Breast epithelium (tissue), 4 donors: ENCODE results near the gene BCL7A. TPM values are rescaled to one million over a fixed set of nuclear protein-coding genes. Genes with fewer than 3 reads are reported as not detected.
A peak's percentile ranks its signal among the peaks of the same experiment; 100 is the strongest.

Experiments
- DNase-seq, 2 donors: peaks; one replicate each; pipeline ENCODE4 v3.0.0-alpha.2; 2019; ENCODE audit warnings: low spot score in 2 of 2
- H3K27ac ChIP-seq, 2 donors: fragments of 200-600 bp; sonication (generic) in 1 of 2; one replicate each; pipeline ENCODE4 v1.5.1; 2016 to 2019; ENCODE audit warnings: mild to moderate bottlenecking in 1 of 2
- H3K27me3 ChIP-seq, 2 donors: fragments of 200-600 bp; sonication (generic) in 1 of 2; one replicate each; pipeline versions ENCODE4 v1.5.1 to v1.6.0; 2017 to 2019; ENCODE audit warnings: control low read depth in 1 of 2, mild to moderate bottlenecking in 1 of 2
- H3K36me3 ChIP-seq: fragments of 200-600 bp; one replicate; pipeline ENCODE4 v1.5.1; 2019
- H3K4me1 ChIP-seq, 2 donors: fragments of 200-600 bp; sonication (generic); one replicate each; pipeline ENCODE4 v1.5.1; 2016 to 2019; ENCODE audit warnings: control low read depth in 1 of 2
- H3K4me3 ChIP-seq, 3 donors: fragments of 200-600 bp; sonication (generic); 1 replicate in 2 of 3; 2 replicates in 1 of 3; pipeline ENCODE4 v1.5.1; 2016 to 2019; ENCODE audit warnings: mild to moderate bottlenecking in 3 of 3, moderate library complexity in 2 of 3
- H3K9me3 ChIP-seq, 2 donors: fragments of 200-600 bp; sonication (generic) in 1 of 2; one replicate each; pipeline ENCODE4 v1.5.1; 2016 to 2019; ENCODE audit warnings: control low read depth in 1 of 2
- CTCF ChIP-seq, 3 donors: fragments of 450-650 bp; IDR thresholded peaks; one replicate each; pipeline ENCODE4 v1.5.1; 2016 to 2017; ENCODE audit warnings: antibody characterized with exemption in 3 of 3, mild to moderate bottlenecking in 3 of 3, moderate library complexity in 3 of 3
- POLR2A ChIP-seq: fragments of 450-650 bp; IDR thresholded peaks from one replicate; pipeline ENCODE4 v1.6.1; 2016; ENCODE audit warnings: antibody characterized with exemption, mild to moderate bottlenecking, moderate library complexity
- POLR2AphosphoS5 ChIP-seq, 3 donors: sonication (generic); formaldehyde crosslinking; IDR thresholded peaks; one replicate each; pipeline ENCODE4 v1.6.1; 2017; ENCODE audit warnings: antibody characterized with exemption in 3 of 3
- intact Hi-C: fragments of 100-400 bp; cut with DNase I; formaldehyde crosslinking; loops from one replicate; pipeline ENCODE4 v1.15.1; 2023; ENCODE audit warnings: low total_unique reads
- total RNA-seq, 3 donors: library from RNA; depleted of rRNA; stranded (reverse); fragments of >200 nt; gene quantifications; one replicate each; pipeline ENCODE4 v1.1.0, GENCODE V29; 2016

Gene BCL7A
- total RNA-seq, 3 donors from 2014 or later: 6.2 to 13.5 (median 8.8) TPM

- peak in 1 of 2 donors; percentile 59 for DNase-seq
- H3K4me3 ChIP-seq: no peak overlapping the region
These were observed 29.4 kb upstream of the BCL7A start for GRCh38 chr12:121992059-121992879.

DNA sequence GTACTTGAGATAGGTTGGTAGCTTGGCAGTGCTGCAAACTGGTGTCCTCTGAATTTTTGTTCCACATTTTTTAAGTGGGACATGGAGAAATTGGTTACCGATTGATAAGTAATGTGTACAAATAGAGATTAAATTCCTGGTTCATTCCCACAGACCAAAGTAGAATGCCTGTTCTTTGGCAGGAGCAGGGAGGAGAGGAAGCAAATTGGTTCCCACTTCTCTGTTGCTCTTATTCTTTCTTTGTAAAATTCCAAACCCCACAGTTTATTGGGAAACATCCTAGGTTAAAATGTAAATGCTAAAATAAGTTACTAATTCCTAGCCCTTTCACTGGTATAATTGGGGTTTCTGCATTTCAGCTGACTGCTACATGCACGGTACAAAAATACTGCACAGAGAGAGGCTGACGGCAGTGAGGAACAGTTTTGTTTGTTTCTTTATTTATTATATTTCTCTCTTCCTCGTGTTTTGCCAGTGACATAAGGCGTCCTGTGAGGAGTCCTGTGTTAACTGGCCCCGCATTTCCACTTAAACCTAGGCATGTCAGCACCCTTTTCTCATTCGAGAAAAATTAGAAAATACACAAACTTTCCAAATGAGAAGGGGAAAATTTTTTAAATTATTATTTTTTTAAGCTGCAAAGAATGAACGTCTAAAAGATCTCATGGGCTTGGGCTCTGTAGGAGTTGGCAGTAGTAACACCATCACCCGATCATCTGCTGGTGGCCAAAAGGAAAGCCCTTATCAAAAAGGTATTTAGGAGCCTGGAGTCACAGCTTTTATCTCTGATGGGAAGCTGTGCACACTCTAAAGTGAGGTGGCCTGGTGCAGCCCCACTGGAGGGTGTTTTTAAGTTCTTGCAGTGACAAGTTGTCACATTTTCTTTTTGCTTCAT is 25.4 kb upstream of the BCL7A start:
- Histone ChIP-seq H3K36me3 (no peaks in the 10 kb centered on the region), H3K27me3 (no peaks in the 10 kb centered on the region), H3K4me1 (no peaks in the 10 kb centered on the region), H3K4me3 (no peak overlapping the region), H3K9me3 (no peaks in the 10 kb centered on the region), H3K27ac (no peak overlapping the region)
- TF ChIP-seq CTCF (IDR thresholded peaks at IDR 0.05) (no peak), POLR2A (no peak), POLR2AphosphoS5 (IDR thresholded peaks at IDR 0.05) (no peak)
- intact Hi-C loops: no loop called here
- DNase-seq: no peak

More at GRCh38 chr12:121992059-121992879, 29.4 kb upstream of the BCL7A start:
- H3K27me3 ChIP-seq: no peaks in the 10 kb centered on the region
- intact Hi-C loops: no loop called here
- no peaks in the 10 kb centered on the region for H3K9me3 ChIP-seq
- H3K27ac ChIP-seq: peak overlapping the region; percentile 55 to 78
- TF ChIP-seq POLR2AphosphoS5 (IDR thresholded peaks at IDR 0.05): no peak
- TF ChIP-seq POLR2A: no peak
- TF ChIP-seq CTCF (IDR thresholded peaks at IDR 0.05): no peak
- no peaks in the 10 kb centered on the region for H3K36me3 ChIP-seq
- H3K4me1 ChIP-seq: no peaks in the 10 kb centered on the region

DNA sequence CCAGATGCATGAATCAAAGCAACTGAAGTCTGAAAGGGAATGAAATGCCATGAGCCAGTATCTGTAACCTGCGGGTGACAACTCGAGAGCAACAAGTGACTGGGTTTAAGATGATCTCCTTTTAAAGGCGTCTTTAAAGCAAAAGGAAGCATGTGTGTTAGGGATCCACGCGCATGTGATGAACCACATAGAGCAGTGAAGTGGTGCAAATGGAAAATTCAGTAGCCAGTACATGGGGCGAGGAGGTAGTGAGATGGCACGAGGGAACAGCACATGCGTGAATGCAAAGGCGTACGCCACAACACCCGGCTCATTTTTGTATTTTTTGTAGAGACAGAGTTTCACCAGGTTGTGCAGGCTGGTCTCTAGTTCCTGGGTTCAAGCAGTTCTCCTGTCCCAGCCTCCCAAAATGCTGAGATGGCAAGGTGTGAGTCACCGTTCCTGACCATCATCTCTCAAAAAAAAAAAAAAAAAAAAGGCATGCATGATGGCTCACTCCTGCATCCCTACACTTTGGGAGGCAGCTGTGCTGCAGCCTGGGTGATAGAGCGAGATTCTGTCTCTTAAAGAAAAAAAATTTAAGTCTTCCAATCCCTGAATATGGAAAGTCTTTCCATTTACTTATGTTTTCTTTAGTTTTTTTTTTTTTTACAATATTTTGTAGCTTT is 24.6 kb upstream of the BCL7A start:
- H3K27ac ChIP-seq: no peak overlapping the region
- H3K4me1 ChIP-seq: no peaks in the 10 kb centered on the region
- no peak for DNase-seq
- TF ChIP-seq POLR2A (no peak), POLR2AphosphoS5 (IDR thresholded peaks at IDR 0.05) (no peak), CTCF (IDR thresholded peaks at IDR 0.05) (no peak)
- no peaks in the 10 kb centered on the region for H3K36me3 ChIP-seq
- H3K4me3 ChIP-seq: no peak overlapping the region
- intact Hi-C loops: no loop called here
- H3K27me3 ChIP-seq: no peaks in the 10 kb centered on the region
- no peaks in the 10 kb centered on the region for H3K9me3 ChIP-seq

DNA sequence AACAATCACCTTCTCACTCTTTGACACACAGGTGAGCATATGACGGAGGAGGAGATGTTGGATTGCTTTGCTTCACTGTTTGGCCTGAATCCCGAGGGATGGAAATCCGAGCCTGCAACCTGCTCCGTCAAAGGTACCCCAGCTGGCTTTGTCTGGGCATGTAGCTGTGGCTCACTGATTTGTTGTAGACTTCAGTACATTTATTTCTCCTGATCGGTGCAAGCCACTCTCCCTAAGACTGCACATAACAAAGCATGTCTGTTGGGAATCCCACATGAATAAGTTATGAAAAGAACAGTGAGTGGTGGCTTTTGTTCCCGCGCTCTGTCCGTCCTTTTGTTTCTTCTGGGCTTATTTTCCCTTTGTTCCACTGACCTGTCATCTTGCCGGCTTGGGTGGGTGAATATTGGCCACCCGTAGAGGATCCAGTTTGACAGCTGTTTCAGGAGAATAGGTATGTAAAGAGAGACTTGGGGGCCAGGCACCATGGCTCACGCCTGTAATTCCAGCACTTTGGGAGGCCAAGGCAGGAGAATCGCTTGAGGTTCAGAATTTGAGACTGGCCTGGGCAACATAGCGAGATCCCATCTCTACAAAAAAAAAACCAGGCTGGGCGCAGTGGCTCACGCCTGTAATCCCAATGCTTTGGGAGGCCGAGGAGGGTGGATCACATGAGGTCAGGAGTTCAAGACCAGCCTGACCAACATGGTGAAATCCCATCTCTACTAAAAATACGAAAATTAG is 20.0 kb upstream of the BCL7A start:
- no peaks in the 10 kb centered on the region for H3K36me3 ChIP-seq
- no peaks in the 10 kb centered on the region for H3K4me1 ChIP-seq
- peak in 1 of 2 donors; percentile 66 for DNase-seq
- H3K27me3 ChIP-seq: no peaks in the 10 kb centered on the region
- no peak overlapping the region for H3K4me3 ChIP-seq
- peak overlapping the region in 1 of 2 donors; percentile 25 for H3K27ac ChIP-seq
- intact Hi-C loops: no loop called here
- no peaks in the 10 kb centered on the region for H3K9me3 ChIP-seq
- no peak for TF ChIP-seq POLR2AphosphoS5 (IDR thresholded peaks at IDR 0.05)
- TF ChIP-seq CTCF (IDR thresholded peaks at IDR 0.05): no peak
- no peak for TF ChIP-seq POLR2A
